HFFc6 (cell line): ENCODE data around the gene CCL1. TPM values are rescaled to one million over a fixed set of nuclear protein-coding genes. Genes with fewer than 3 reads are reported as not detected.

ENCODE experiments used
- DNase-seq: peaks from one replicate; pipeline ENCODE4 v3.0.0-alpha.2; 2018
- H3K27ac Mint-ChIP-seq: 2 replicates; pipeline ENCODE4 v1.8.0; 2020; ENCODE audit warnings: mild to moderate bottlenecking, mixed read lengths
- H3K27me3 Mint-ChIP-seq: 2 replicates; pipeline ENCODE4 v1.8.0; 2021; ENCODE audit warnings: mild to moderate bottlenecking, moderate library complexity, mixed read lengths; ENCODE audit not compliant: insufficient read depth
- H3K36me3 Mint-ChIP-seq: 2 replicates; pipeline ENCODE4 v1.8.0; 2021; ENCODE audit warnings: low read depth, mixed read lengths
- H3K4me1 Mint-ChIP-seq: 2 replicates; pipeline ENCODE4 v1.8.0; 2020; ENCODE audit warnings: low read depth, mixed read lengths
- H3K4me3 Mint-ChIP-seq: 2 replicates; pipeline ENCODE4 v1.8.0; 2020; ENCODE audit warnings: mild to moderate bottlenecking, moderate library complexity, mixed read lengths
- H3K9me3 Mint-ChIP-seq: 2 replicates; pipeline ENCODE4 v1.8.0; 2020; ENCODE audit warnings: mild to moderate bottlenecking, mixed read lengths
- CTCF ChIP-seq: fragments of 200-600 bp; sonication (generic); IDR thresholded peaks from 2 replicates; pipeline ENCODE4 v1.5.0; 2021; ENCODE audit warnings: antibody characterized with exemption, mild to moderate bottlenecking
- total RNA-seq, 6 experiments: library from RNA; stranded (reverse); fragmentation: NEBNext Ultra II Directional; extraction: Animal tissue kit (Norgen Biotek cat#: 25700); gene quantifications; 2 replicates in 1 of 6; 3 replicates in 5 of 6; pipeline ENCODE4 v1.2.3, GENCODE V29; 2021

Gene CCL1
- total RNA-seq, 6 experiments from 2014 or later, result 0.55 TPM; not detected in 5

GRCh38 chr17:34366010-34366409, 3.0 kb upstream of the CCL1 start:
- Mint-ChIP-seq H3K4me1 (peaks cover 5% of the 10 kb centered on the region; the same call in 1 of the 2 replicates), H3K9me3 (no peaks in the 10 kb centered on the region), H3K27me3 (peaks cover 14% of the 10 kb centered on the region; the same call in 1 of the 2 replicates), H3K27ac (no peak overlapping the region), H3K36me3 (no peaks in the 10 kb centered on the region), H3K4me3 (no peak overlapping the region)
- no peak for TF ChIP-seq CTCF
- DNase-seq, result no peak

- peaks cover 13% of the 10 kb centered on the region; the same call in 1 of the 2 replicates for H3K27me3 Mint-ChIP-seq
- no peaks in the 10 kb centered on the region for H3K9me3 Mint-ChIP-seq
- no peaks in the 10 kb centered on the region for H3K4me1 Mint-ChIP-seq
- no peak overlapping the region for H3K27ac Mint-ChIP-seq
- DNase-seq, result no peak
- no peaks in the 10 kb centered on the region for H3K36me3 Mint-ChIP-seq
- H3K4me3 Mint-ChIP-seq, result no peak overlapping the region
- TF ChIP-seq CTCF, result no peak
Measured at GRCh38 chr17:34365340-34365739, 2.3 kb upstream of the CCL1 start.

- H3K27ac Mint-ChIP-seq, result no peak overlapping the region
- H3K36me3 Mint-ChIP-seq, result no peaks in the 10 kb centered on the region
- H3K4me3 Mint-ChIP-seq, result no peak overlapping the region
- H3K27me3 Mint-ChIP-seq, result peaks cover 14% of the 10 kb centered on the region; the same call in 1 of the 2 replicates
- TF ChIP-seq CTCF, result no peak
- no peak for DNase-seq
- no peaks in the 10 kb centered on the region for H3K4me1 Mint-ChIP-seq
- H3K9me3 Mint-ChIP-seq, result no peaks in the 10 kb centered on the region
Measured at GRCh38 chr17:34364751-34365150, 1.7 kb upstream of the CCL1 start.

GRCh38 chr17:34361478-34362061, 1.5 kb downstream of the CCL1 start:
- H3K36me3 Mint-ChIP-seq, result no peaks in the 10 kb centered on the region
- no peaks in the 10 kb centered on the region for H3K9me3 Mint-ChIP-seq
- H3K4me1 Mint-ChIP-seq, result no peaks in the 10 kb centered on the region
- no peak overlapping the region for H3K27ac Mint-ChIP-seq
- H3K27me3 Mint-ChIP-seq, result peaks cover 9% of the 10 kb centered on the region
- TF ChIP-seq CTCF, result peak; percentile 99
- DNase-seq, result peak; percentile 86
- H3K4me3 Mint-ChIP-seq, result no peak overlapping the region

GRCh38 chr17:34360601-34361270, 2.3 kb downstream of the CCL1 start:
- DNase-seq, result no peak
- Mint-ChIP-seq H3K36me3 (no peaks in the 10 kb centered on the region), H3K4me1 (no peaks in the 10 kb centered on the region), H3K27ac (no peak overlapping the region), H3K9me3 (no peaks in the 10 kb centered on the region), H3K4me3 (no peak overlapping the region), H3K27me3 (peaks cover 9% of the 10 kb centered on the region)
- TF ChIP-seq CTCF, result no peak
